Suprapubic skin (tissue), 3 donors: Measurements from ENCODE around the gene OSBPL7.
A peak's percentile ranks its signal among the peaks of the same experiment; 100 is the strongest.

Source experiments
- EP300 ChIP-seq: sonication (generic); formaldehyde crosslinking; IDR thresholded peaks from one replicate; pipeline ENCODE4 v1.6.1; 2017; ENCODE audit warnings: antibody characterized with exemption
- POLR2A ChIP-seq, 2 donors: fragments of 450-650 bp; IDR thresholded peaks; one replicate each; pipeline ENCODE4 v1.6.1; 2017; ENCODE audit warnings: antibody characterized with exemption in 2 of 2, mild to moderate bottlenecking in 2 of 2, moderate library complexity in 2 of 2
- TF ChIP-seq, protein P1 (sequence below), 2 donors: fragments of 200-600 bp in 1 of 2; fragments of 450-650 bp in 1 of 2; sonication (generic) in 1 of 2; IDR thresholded peaks; one replicate each; pipeline ENCODE4 v1.5.1; 2016 to 2019; ENCODE audit warnings: antibody characterized with exemption in 2 of 2, mild to moderate bottlenecking in 1 of 2, moderate library complexity in 1 of 2

DNA sequence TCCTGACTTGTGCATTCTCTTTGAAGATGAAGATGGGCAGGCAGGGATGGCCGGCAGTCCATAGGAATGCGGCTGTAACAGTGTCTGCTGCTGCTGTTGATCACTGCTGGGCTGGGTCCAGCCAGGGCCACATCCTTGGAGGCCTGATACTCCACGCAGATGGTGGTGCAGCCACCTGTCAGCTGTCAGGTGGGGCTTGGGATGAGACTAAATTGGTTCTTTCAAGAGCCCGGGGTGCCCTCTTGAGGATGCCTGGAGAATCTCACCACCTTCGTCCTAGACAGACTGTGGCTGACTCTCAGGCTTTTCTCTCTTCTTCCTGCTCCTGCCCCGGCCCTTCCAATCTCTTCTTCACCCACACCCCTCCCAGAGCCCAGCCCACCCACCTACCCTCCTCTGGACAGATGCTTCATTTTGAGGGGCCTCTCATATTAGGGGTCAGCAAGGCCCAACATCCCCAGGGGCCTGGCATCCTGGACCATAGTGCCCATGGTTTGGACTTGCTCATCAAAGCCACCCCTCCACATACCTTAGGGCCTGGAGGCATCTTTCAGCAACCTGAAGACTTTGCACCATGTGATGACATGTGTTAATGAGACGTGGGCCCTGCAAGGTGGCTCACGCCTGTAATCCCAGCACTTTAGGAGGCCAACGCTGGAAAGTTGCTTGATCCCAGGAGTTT, 19.1 kb downstream of the OSBPL7 start:
- TF ChIP-seq POLR2A (IDR thresholded peaks at IDR 0.05) (no peak), EP300 (no peak)
- TF ChIP-seq, protein P1, sequence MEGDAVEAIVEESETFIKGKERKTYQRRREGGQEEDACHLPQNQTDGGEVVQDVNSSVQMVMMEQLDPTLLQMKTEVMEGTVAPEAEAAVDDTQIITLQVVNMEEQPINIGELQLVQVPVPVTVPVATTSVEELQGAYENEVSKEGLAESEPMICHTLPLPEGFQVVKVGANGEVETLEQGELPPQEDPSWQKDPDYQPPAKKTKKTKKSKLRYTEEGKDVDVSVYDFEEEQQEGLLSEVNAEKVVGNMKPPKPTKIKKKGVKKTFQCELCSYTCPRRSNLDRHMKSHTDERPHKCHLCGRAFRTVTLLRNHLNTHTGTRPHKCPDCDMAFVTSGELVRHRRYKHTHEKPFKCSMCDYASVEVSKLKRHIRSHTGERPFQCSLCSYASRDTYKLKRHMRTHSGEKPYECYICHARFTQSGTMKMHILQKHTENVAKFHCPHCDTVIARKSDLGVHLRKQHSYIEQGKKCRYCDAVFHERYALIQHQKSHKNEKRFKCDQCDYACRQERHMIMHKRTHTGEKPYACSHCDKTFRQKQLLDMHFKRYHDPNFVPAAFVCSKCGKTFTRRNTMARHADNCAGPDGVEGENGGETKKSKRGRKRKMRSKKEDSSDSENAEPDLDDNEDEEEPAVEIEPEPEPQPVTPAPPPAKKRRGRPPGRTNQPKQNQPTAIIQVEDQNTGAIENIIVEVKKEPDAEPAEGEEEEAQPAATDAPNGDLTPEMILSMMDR (IDR thresholded peaks at IDR 0.05): peak in 1 of 2 donors; percentile 53
